ENCODE measurements around the gene ECI2. TPM values are rescaled to one million over a fixed set of nuclear protein-coding genes. Genes with fewer than 3 reads are reported as not detected.

Gene ECI2
- total RNA-seq, 2 donors from 2014 or later, result 58.8 to 74.1 TPM

GRCh38 chr6:4125933-4126864 is 9.2 kb downstream of the ECI2 start:
- 74% methylated on average over 7 of the region's 8 CpGs for WGBS
- intact Hi-C loops (cut with DNase I), result no loop called here
- no peaks in the 10 kb centered on the region for H3K4me1 ChIP-seq (replicated peaks)
- no peak overlapping the region for H3K27ac ChIP-seq
- H3K36me3 ChIP-seq, result peaks cover 0 to 4% of the 10 kb centered on the region in 2 donors
- DNase-seq (ENCODE audit: low spot score), result no peak
- no peaks in the 10 kb centered on the region for H3K27me3 ChIP-seq (replicated peaks; ENCODE audit: insufficient read depth)
- no peaks in the 10 kb centered on the region for H3K9me3 ChIP-seq
- no peak overlapping the region for H3K4me3 ChIP-seq
- TF ChIP-seq POLR2AphosphoS5 (IDR thresholded peaks at IDR 0.05) (no peak), POLR2A (IDR thresholded peaks at IDR 0.05) (no peak), CTCF (IDR thresholded peaks at IDR 0.05) (no peak)

GRCh38 chr6:4125500-4125899 is 9.9 kb downstream of the ECI2 start:
- H3K27ac ChIP-seq, result no peak overlapping the region

GRCh38 chr6:4124351-4124750 is 11.0 kb downstream of the ECI2 start:
- H3K27ac ChIP-seq, result no peak overlapping the region
- H3K27me3 ChIP-seq (replicated peaks; ENCODE audit: insufficient read depth), result no peaks in the 10 kb centered on the region
- DNase-seq (ENCODE audit: low spot score), result no peak
- H3K4me3 ChIP-seq, result no peak overlapping the region
- no peak for TF ChIP-seq POLR2AphosphoS5 (IDR thresholded peaks at IDR 0.05)
- no peak for TF ChIP-seq CTCF (IDR thresholded peaks at IDR 0.05)
- 25% methylated on average over 1 of the region's 1 CpG for WGBS
- no peaks in the 10 kb centered on the region for H3K9me3 ChIP-seq
- intact Hi-C loops (cut with DNase I), result no loop called here
- no peaks in the 10 kb centered on the region for H3K4me1 ChIP-seq (replicated peaks)
- H3K36me3 ChIP-seq, result peaks cover 3 to 4% of the 10 kb centered on the region in 2 donors

More at GRCh38 chr6:4125500-4125899, 9.9 kb downstream of the ECI2 start:
- Histone ChIP-seq H3K4me3 (no peak overlapping the region), H3K27me3 (replicated peaks; ENCODE audit: insufficient read depth) (no peaks in the 10 kb centered on the region), H3K9me3 (no peaks in the 10 kb centered on the region), H3K36me3 (peaks cover 0 to 4% of the 10 kb centered on the region in 2 donors), H3K4me1 (replicated peaks) (no peaks in the 10 kb centered on the region)
- 87% methylated on average over 5 of the region's 5 CpGs for WGBS
- TF ChIP-seq POLR2AphosphoS5 (IDR thresholded peaks at IDR 0.05) (no peak), POLR2A (IDR thresholded peaks at IDR 0.05) (no peak), CTCF (IDR thresholded peaks at IDR 0.05) (no peak)
- intact Hi-C loops (cut with DNase I), result no loop called here
- no peak for DNase-seq (ENCODE audit: low spot score)

GRCh38 chr6:4115741-4116140 is 19.6 kb downstream of the ECI2 start:
- Histone ChIP-seq H3K27me3 (replicated peaks; ENCODE audit: insufficient read depth) (no peaks in the 10 kb centered on the region), H3K4me3 (no peak overlapping the region), H3K9me3 (no peaks in the 10 kb centered on the region), H3K4me1 (replicated peaks) (no peaks in the 10 kb centered on the region), H3K27ac (no peak overlapping the region), H3K36me3 (peaks cover 0 to 3% of the 10 kb centered on the region in 2 donors)
- intact Hi-C loops (cut with DNase I), result no loop called here
- TF ChIP-seq CTCF (IDR thresholded peaks at IDR 0.05) (no peak), POLR2A (IDR thresholded peaks at IDR 0.05) (no peak), POLR2AphosphoS5 (IDR thresholded peaks at IDR 0.05) (no peak)
- 94% methylated on average over 4 of the region's 4 CpGs for WGBS
- no peak for DNase-seq (ENCODE audit: low spot score)

GRCh38 chr6:4114123-4114522 is 21.3 kb downstream of the ECI2 start:
- no peak overlapping the region for H3K27ac ChIP-seq
- 96% methylated on average over 3 of the region's 3 CpGs for WGBS
- no peak for DNase-seq (ENCODE audit: low spot score)
- intact Hi-C loops (cut with DNase I), result no loop called here
- no peaks in the 10 kb centered on the region for H3K4me1 ChIP-seq (replicated peaks)
- H3K27me3 ChIP-seq (replicated peaks; ENCODE audit: insufficient read depth), result no peaks in the 10 kb centered on the region
- TF ChIP-seq CTCF (IDR thresholded peaks at IDR 0.05) (no peak), POLR2A (IDR thresholded peaks at IDR 0.05) (no peak), POLR2AphosphoS5 (IDR thresholded peaks at IDR 0.05) (no peak)
- no peak overlapping the region for H3K4me3 ChIP-seq
- H3K9me3 ChIP-seq, result no peaks in the 10 kb centered on the region
- H3K36me3 ChIP-seq, result no peaks in the 10 kb centered on the region
